ENCODE data around the gene PAPPA.

The PAPPA gene

DNA sequence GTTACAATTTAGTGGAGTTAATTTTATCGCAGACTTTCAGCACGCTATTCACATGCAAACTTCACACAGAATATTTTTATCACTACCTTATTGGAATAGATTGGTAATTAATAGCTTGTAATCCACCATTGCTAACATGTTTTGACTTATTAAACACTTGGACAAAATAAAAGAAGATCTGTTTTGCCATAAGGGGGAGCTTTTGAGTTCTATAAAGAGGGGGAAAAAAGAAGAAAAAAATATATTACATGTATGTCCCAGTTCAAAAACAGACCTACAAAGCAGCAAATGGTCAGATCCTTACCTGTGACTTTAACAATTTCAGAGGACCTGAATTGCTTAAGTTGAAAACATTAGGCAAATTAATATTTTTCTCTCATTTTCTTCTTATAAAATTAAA lies 1.2 kb upstream of the PAPPA start:
- no peak for DNase-seq

DNA sequence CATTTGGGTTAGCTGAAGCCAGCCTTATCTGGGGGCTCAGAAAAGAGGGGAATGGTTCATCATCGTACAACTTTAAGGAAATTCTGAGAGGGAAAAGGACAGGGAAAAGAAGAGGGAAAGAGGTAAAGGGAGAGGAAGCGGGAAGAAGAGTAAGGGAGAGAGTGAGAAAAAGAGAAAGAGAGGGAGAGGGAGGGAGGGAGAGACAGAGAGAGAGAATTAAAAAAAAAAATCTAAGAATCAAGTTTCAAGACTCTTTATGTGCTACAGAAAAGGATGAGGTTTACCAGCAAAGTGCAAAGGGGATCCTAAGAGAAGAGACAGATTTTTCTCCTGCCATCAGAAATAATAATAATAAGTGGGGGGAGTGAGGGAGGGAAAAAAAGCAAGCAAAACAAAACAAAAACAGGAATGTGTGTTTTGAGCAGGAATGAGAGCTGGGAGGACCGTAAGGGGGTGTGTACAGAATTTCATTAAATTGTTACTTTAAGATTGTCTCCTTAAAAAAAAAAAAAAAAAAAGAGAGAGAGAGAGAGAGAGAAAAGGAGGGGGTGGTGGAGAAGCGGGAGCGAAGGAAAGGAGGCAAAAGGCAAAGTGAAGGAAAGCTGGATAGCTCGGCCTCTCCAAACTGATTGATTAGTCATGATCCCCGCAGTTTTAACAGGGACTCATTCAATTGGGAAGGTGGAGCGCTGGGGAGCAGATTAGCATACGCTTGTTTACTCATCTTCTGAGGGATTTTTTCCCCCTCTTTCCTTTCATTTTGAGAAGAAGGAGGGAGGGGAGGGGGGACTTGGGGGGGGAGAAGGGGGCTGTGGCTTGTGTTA lies 438 bp upstream of the PAPPA start:
- DNase-seq: no peak

DNA sequence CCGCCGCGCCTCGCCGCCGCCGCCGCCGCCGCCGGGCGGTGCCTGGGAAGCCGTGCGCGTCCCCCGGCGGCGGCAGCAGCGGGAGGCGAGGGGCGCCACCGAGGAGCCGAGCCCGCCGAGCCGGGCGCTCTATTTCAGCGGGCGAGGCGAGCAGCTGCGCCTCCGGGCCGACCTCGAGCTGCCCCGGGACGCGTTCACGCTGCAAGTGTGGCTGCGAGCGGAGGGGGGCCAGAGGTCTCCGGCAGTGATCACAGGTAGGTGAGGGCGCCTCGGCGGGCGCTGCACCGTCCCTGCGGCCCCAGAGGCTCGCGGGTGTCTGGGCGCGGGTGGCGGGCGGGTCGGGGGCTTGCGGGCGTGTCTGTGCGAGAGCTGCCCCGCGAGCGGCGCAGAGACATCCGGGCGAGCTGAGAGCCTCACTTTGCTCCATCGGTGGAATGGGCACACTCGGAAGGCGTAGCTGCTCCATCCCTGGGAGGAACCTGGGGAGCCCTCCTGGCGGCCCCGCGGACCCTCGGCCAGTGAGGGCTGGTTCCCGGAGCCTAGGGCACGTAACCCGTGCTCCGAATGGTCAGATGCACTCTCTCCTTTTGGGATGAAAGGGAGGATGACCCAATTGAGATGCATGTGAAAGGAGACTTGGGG lies 864 bp downstream of the PAPPA start:
- no peak for DNase-seq

DNA sequence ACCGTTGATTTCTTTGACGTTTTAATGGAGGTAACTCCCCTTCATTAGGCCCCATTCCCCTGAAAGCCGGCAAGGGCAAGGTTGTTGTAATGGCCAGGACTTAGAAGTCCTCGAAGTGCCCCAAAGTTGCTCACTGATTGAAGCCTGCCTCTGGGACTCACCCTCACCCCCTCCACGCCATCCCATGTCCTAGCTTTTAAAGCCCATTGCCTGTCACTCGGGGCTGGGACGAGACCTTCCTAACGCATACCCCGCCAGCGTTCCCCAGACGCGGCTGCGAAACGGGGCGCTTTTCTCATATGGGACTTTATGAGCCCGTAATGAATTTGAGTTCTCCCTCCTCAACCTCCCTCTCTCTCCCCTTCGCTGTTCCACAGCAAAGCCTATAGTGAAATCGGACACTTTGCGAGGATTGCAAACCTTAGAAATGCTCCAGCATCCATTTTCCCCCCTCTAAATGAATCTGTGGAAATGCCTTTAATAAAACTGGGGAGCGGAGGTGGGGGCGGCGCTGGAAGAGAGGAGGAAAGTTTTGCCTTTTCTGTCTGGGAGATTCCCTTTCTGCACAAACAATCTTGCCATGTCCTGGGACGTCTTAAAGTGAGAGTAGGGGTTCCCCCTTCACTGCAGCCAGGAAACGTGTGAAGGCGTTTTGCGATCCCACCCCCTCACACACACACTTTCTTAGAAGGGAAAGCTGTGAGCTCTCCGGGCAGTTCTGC lies 1.5 kb downstream of the PAPPA start:
- no peak for DNase-seq

DNA sequence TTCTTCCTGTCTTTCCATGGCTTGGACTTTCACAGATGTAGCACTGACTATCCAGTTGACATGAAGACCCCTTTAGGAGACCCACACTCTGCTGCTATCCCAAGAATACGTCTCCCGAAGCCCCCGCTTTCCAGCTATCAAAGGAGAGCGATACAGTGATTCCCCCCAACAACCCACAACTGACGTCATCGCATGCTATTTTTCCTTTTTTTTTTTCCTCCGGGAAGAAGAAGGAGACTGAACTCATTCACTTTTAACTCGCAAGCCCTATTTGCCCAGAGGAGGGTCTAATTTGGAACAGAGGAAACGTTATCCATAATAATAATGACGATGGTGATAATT lies 2.1 kb downstream of the PAPPA start:
- DNase-seq: no peak

DNA sequence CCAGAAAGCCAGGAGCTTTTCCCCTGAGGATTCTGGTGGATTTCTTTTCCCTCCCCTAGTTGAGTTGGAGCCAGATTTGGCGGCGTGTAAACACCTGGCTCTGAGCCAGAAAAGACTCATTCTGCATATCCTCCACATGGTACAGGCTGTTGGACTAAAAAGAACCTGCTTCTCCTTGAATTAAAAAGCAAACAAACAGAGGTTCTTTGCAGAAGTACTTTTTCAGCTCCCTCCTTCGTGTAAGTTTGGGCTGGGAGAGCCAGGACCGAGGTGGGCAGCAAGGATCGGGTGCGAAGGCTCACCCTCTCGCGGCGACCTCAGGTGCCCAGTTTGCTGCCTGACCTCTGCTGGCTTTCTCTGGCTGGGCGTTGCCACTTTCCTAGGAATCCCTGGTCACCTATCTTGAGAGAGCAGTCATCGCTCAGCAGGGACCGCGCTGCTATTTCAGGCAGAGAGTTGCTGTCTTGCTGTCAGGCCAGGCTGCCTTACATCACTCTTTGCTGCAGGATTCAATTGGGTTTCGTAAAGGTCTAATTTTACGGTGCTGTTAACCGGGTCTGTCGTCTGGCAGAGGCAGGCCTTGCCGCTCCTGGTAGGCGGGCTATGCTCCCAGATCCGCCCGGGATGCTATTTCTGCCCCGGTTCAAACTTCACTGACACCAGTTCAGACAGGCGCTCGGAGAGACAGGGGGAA lies 3.2 kb downstream of the PAPPA start:
- no peak for DNase-seq

DNA sequence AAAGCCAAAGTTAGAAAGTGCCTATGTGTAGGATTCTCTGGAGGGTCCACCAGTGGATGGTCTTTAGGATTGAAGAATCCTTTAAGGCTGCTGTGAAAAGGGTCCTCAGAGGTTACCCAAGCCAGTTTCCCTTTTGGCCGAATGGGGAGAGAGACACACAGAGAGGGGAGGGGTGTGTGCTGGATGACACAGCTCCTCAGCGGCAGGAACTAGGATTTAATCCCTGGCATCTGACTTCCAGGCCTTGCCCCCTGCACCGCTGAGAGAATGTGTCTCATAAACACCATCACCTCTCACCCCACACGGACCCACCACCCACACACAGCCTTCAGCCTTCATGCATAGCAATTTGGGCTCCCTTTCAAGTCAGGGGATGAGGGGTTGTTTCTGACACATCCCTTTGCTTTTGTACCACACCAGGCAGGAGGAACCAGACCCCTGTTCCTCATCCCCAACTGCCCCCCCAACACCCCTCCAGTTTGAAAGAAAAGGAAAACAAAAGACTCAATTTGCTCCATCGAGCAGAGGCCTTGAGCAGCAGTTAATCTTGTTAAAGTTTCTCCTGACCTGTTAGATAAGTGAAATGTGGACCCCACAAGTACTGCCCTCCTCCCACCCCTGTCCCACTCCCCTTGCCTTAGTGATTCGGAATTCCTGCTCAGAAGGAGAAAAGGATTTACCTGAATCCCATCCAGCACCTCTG lies 4.0 kb downstream of the PAPPA start:
- no peak for DNase-seq

DNA sequence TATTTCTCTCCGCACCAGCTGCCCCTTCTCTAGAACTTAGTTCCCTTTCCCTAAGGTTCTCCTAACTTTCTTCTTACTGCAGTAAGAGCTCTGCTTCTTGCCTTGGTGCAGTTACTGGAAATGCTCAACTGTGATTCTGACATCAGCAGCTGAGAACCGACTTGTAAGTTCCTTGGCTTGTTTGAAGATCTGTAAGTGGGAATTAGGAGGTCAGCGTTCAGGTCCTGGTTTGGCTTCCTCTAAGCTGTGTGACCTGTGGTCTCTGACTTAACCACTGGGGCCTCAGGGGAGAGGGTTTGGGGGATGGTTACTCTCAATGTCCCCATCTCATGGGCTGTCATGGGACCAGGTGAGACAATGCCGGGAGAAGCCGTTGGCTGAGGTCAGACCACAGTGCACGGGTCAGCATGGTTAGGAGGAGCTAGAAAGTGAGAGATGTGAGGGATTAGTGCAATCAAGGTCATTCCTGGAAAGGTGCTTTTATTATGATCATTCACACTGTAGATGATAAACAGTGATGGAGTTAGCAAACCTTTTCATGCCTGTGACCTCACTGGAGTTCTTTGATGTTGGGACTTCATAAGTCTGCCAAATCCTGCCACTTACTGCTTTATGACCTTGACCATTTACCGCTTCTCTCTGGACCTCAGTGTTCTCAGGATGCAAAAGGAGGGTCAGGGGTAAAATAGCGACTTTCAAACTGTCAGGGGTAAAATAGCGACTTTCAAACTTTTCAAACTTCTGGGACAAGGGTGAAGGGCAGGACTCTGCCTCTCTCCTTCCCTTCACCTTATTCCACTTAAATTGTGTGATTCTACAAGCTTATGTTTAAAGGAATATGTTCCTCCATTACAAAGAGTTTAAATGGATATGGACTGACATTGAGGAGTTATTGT lies 7.3 kb downstream of the PAPPA start:
- no peak for DNase-seq

DNA sequence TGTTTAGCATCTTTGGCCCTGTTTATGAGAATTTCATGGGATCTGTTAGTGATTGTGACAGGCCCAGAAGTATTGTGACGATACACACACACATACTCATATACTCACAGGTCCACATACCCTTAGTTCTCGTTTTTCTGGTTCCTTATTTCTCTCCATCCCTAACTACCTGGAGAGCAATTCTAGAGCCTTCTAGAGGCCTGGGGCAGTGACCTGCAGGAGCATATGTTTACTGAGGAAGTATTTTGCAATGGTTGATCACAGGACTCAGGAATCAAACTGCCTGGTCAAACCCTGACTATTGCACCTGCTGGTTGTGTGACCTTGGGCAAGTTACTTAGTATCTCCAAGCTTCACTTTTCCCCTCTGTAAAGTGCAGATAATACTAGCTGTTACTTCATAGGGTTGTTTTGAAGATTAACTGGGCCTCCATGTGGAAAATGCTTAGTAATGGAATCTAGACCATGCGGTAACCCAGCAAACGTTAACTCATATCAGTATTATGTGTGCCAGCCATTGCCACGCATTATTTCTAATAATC lies 8.7 kb downstream of the PAPPA start:
- DNase-seq: no peak

DNA sequence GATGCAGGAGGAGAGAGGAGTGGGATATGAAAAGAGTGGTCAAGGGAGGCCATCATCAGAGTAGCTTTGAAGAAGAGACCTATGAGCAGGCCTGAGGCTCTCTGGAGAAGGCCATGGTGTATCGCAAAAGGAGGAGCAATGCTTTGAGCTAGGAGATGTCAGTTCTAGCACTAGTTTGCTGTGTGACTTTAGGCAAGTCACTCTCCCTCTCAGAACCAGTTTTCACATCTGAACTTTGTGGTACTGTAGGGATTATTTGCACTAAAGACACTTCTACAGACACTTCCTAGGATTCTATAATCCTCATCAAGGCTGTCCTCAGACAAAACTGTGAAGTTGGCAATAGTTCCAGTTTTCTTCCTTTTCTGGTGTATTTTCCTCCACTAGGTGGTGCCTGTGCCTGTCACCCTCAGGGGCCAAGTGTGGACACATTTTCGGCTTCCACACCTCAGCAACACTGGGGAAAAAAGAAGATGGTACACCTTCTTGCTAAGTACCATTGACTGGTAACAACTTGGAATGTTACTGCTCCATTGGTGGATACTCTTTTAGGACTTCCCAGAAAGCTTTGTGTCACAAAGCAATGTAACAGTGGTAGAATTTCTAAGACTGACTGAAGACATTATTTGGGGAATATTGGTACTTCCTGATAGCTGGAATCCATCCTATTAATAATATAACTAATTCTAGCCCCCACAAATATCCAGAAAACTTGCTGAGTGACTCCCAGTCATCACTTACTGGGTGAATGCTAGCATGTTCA lies 9.9 kb downstream of the PAPPA start:
- DNase-seq: no peak

DNA sequence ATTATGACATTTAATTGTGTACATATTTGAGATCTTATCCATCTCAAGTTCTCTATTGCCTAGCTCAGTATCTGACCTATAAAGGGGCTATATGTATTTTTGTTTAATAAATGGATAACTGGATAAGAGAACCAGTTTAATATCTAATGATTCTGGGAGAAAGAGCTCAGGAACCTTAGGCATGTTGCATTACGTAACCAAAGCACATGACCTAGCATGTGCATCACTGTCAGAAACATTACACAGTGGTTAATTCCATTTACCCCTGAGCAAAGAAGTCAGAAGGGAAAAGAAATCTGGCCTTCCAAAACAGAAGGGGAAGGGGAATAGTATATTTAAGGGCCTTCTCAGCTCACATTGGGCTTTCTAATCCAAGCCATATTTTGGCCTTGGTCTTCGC lies 12.3 kb downstream of the PAPPA start:
- no peak for DNase-seq

DNA sequence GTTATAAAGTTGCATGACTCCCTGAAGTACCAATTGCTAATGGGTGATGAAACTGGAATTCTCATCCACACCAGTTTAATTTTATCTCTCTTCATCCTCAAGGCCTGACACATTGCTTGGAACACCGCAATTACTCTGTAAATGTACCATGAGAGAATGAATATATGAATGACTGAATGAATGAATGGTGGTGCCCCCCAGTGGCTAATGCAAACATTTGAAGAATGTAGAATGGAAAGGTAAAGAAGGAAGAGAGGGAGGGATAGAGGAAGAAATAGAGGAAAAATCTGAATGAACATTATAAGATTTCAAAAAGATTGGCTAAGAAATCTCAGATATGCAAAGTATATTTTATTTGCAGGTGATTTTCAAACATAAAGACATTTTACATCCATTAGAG lies 13.1 kb downstream of the PAPPA start:
- no peak for DNase-seq

DNA sequence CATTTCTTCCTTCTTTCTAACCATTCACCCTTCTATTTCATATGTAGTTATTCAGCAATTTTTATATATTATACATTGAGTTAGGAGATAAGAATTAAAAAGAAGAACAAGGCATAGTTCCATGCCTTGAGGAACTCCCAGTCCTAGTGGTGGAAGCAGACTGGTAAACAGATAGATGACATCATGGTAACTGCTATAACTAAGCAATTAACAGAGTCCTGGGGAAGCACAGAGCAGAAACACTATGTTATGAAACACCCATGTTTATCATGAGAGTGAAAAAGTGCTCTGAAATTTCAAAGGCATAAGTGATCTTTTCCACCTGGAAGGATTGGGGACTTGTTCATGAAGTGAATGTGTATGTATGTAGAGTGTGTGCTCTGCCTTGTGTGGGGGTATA lies 14.6 kb downstream of the PAPPA start:
- no peak for DNase-seq

DNA sequence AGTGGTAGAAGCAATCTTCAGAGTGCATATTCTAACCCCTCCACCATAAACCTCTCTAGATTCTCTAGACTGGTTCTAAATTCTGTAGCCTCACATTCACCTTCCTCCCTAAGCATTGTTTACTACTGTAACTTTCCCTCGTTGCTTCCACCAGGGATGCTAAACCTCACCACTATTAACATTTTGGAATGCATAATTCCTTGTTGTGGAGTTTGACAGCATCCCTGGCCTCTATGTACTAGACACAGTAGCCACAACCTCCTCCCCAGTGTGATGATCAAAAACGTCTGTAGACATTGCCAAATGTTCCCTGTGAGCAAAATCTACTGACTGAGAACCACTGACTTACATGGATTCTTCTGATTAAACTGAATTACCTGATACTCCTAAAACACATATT lies 18.6 kb downstream of the PAPPA start:
- DNase-seq: no peak

DNA sequence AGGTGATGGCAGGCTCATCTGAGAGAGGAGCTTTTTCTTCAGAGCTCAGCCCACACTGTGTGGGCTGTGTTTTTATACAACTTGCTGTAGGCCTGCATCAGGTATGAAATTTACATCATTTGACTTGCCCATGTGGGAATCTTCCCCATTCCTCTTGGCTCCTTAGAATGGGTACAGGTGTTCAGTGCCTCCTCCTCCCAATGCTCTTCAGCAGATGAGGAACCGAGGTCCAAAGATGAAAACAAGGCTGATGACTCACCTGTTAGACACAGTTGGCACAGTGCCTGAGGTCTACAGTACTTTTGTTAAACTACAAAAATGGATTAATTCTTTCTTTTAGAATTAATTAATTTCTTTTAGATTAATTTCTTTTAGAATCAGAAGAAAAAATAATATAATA lies 20.8 kb downstream of the PAPPA start:
- DNase-seq: no peak

DNA sequence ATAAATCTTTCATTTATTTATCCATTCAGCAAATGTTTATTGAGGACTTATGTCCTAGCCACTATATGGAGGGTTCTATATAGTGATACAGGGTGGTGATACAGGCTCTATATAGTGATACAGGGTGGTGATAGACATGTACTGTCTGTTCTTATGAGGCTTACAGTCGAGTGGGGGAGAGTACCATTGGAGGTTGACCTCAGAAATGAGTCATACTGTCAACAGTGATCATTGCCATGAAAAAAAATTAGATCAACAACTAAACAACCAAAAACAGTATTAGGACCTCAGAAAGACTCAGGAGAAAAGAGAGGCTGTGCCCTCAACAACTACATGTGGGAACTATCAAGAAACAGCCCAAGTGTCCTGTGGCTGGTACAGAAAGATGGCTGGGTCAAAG lies 22.0 kb downstream of the PAPPA start:
- DNase-seq: no peak

DNA sequence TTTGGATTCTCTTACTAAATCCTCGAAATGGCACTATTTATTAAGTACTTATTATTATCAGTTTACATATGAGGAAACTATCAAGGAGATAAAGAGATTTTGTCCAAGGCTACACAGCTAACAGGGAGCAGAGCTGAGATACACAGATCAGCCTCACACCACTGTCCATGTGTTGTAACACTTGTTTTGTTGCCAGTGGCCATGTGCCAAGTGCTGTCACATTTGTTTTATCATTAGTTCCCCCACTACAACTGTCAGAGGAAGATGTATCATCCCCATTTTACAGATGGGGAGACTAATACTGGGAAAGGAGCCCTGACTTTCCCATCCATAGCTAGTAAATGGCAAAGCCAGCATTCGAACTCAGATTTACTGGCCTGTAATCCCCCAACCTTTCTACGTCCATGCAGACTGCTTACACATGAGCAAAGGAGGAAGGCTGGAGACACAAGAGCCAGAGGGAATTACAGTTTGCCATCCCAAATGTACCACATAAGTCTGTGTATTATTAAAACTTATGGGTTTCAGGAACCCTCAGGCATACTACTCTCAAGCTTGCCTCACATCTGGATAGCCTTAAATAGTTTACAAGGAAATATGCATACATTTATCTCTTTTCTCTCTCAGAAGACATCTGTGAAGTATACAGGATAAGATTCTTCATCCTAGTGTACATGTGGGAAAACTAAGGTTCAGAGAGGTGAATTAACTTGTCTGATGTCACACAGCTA lies 25.1 kb downstream of the PAPPA start:
- no peak for DNase-seq

DNA sequence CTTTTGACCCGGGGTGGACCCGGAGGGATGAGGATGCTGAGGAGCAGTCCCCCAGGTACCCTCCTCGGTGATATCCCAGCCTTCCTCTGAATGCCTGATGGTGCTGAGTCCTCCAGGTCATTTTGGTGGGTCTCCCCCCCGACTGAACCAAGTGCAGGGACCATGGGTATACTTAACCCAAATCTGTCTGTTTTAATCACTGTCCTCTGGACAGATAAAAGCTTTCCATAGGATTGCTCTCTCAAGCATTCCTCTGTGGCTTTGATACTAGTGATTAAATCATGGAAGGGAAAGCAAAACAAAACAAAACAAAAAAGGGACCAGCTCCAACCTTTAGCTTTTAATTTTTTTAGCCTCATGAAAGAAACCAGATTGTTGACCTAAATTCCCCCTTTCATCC lies 26.0 kb downstream of the PAPPA start:
- DNase-seq: no peak

DNA sequence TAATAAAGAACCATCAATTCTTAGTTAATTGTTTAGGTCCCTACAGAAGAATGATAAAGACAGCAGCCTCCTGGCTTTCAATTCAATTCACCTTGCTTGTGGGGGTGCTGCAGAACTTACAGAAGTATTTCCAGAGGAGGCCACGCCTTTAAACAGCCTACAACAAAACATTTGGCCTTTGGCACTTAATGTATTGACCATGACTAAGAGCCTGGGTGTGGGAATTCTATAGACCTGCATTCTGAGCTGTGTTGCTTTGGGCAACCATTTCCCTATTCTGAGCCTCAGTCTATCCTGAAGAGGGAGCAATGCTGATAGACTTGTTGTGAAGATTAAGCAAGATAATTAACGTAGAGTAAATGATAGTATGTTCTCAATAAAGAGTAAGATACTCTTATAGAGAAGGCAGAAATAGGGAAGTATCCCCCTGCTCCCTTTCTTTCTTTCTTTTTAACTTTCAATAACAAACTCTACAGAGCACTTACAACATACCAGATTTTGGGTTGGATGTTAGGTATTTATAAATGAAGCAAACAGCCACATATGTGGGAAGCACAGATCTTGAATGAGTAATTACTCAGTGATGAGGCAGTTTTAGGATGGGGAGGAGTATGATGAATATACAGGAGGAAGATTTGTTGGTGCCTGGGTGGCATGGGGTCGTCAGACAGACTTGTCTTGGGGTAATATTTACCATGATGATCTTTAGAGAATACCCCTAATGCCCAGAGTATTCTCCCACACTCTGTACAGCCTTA lies 28.4 kb downstream of the PAPPA start:
- no peak for DNase-seq
